Mesenchymal stem cell (in vitro differentiated cells and primary cell): ENCODE measurements around the gene FMNL1.
A peak's percentile ranks its signal among the peaks of the same experiment; 100 is the strongest.

Source experiments
- DNase-seq: peaks from one replicate; pipeline ENCODE4 v3.0.0-alpha.2; 2013
- H2AFZ ChIP-seq: one replicate; pipeline ENCODE4 v1.6.1; 2013; ENCODE audit warnings: low read depth, mild to moderate bottlenecking, control low read depth, inconsistent platforms, low read length, moderate library complexity
- H2AK5ac ChIP-seq: 2 replicates; pipeline ENCODE4 v1.6.1; 2013; ENCODE audit warnings: low read length, moderate library complexity, mild to moderate bottlenecking, inconsistent platforms; ENCODE audit not compliant: severe bottlenecking
- H2BK120ac ChIP-seq: one replicate; pipeline ENCODE4 v1.6.1; 2013; ENCODE audit warnings: low read depth, mild to moderate bottlenecking, inconsistent platforms, low read length, moderate library complexity
- H2BK12ac ChIP-seq, 2 experiments: one replicate each; pipeline ENCODE4 v1.6.1; 2013; ENCODE audit warnings: inconsistent platforms in 2 of 2, low read length in 2 of 2, mild to moderate bottlenecking in 2 of 2, moderate library complexity in 2 of 2, control low read depth in 1 of 2
- H2BK15ac ChIP-seq: one replicate; pipeline ENCODE4 v1.6.1; 2013; ENCODE audit warnings: mild to moderate bottlenecking, low read depth, inconsistent platforms; ENCODE audit not compliant: poor library complexity, severe bottlenecking
- H2BK5ac ChIP-seq: 2 replicates; pipeline ENCODE4 v1.6.1; 2013; ENCODE audit warnings: low read depth, mild to moderate bottlenecking, low read length, control low read depth, inconsistent platforms; ENCODE audit not compliant: poor library complexity, severe bottlenecking
- H3K14ac ChIP-seq, 2 experiments: one replicate each; pipeline ENCODE4 v1.6.1; 2013; ENCODE audit warnings: inconsistent platforms in 2 of 2, low read length in 2 of 2, control low read depth in 1 of 2, mild to moderate bottlenecking in 1 of 2, moderate library complexity in 1 of 2
- H3K18ac ChIP-seq, 2 experiments: one replicate each; pipeline ENCODE4 v1.6.1; 2013; ENCODE audit warnings: inconsistent platforms in 2 of 2, low read length in 2 of 2, control low read depth in 1 of 2, low read depth in 1 of 2, mild to moderate bottlenecking in 1 of 2
- H3K23ac ChIP-seq, 2 experiments: one replicate each; pipeline ENCODE4 v1.6.1; 2013; ENCODE audit warnings: inconsistent platforms in 2 of 2, low read length in 2 of 2, mild to moderate bottlenecking in 2 of 2, moderate library complexity in 2 of 2, control low read depth in 1 of 2
- H3K27ac ChIP-seq: 2 replicates; pipeline ENCODE4 v1.5.1; 2013; ENCODE audit warnings: mild to moderate bottlenecking, moderate library complexity, low read length, control low read depth, inconsistent platforms; ENCODE audit not compliant: poor library complexity, severe bottlenecking
- H3K27me3 ChIP-seq, 2 experiments: 2 replicates each; pipeline versions ENCODE4 v1.6.1 to v1.7.0; 2013; ENCODE audit warnings: low read length in 2 of 2, mild to moderate bottlenecking in 2 of 2, moderate library complexity in 2 of 2, control low read depth in 1 of 2, inconsistent platforms in 1 of 2; ENCODE audit not compliant: control insufficient read depth in 1 of 2, insufficient read depth in 1 of 2
- H3K36me3 ChIP-seq, 2 experiments: 2 replicates each; pipeline versions ENCODE4 v1.6.1 to v1.7.0; 2013; ENCODE audit warnings: low read length in 2 of 2, control low read depth in 1 of 2, inconsistent platforms in 1 of 2, low read depth in 1 of 2, mild to moderate bottlenecking in 1 of 2; ENCODE audit not compliant: insufficient read depth in 2 of 2, control insufficient read depth in 1 of 2
- H3K4ac ChIP-seq, 2 experiments: one replicate each; pipeline ENCODE4 v1.6.1; 2013; ENCODE audit warnings: inconsistent platforms in 2 of 2, low read length in 2 of 2, mild to moderate bottlenecking in 2 of 2, moderate library complexity in 2 of 2, control low read depth in 1 of 2, low read depth in 1 of 2
- H3K4me1 ChIP-seq: 2 replicates; pipeline ENCODE4 v1.6.1; 2013; ENCODE audit warnings: low read depth, low read length, control low read depth; ENCODE audit not compliant: control insufficient read depth, insufficient read depth
- H3K4me2 ChIP-seq: 2 replicates; pipeline ENCODE4 v1.6.1; 2013; ENCODE audit warnings: low read length, mild to moderate bottlenecking, inconsistent platforms; ENCODE audit not compliant: poor library complexity, severe bottlenecking
- H3K4me3 ChIP-seq, 2 experiments: 2 replicates each; pipeline versions ENCODE4 v1.5.1 to v1.7.0; 2013; ENCODE audit warnings: low read length in 2 of 2, mild to moderate bottlenecking in 2 of 2, control low read depth in 1 of 2, low read depth in 1 of 2; ENCODE audit not compliant: insufficient read depth in 1 of 2
- H3K79me1 ChIP-seq: replicated peaks from 2 replicates; pipeline ENCODE4 v1.6.1; 2013; ENCODE audit warnings: mild to moderate bottlenecking, control low read depth, low read length, inconsistent platforms; ENCODE audit not compliant: poor library complexity, severe bottlenecking
- H3K9ac ChIP-seq: 2 replicates; pipeline ENCODE4 v1.7.0; 2013; ENCODE audit warnings: mild to moderate bottlenecking, low read length, moderate library complexity
- H3K9me3 ChIP-seq: 2 replicates; pipeline ENCODE4 v1.7.0; 2013; ENCODE audit warnings: mild to moderate bottlenecking, low read length; ENCODE audit not compliant: control insufficient read depth
- H4K8ac ChIP-seq: one replicate; pipeline ENCODE4 v1.6.1; 2013; ENCODE audit warnings: inconsistent platforms, mild to moderate bottlenecking, low read length, moderate library complexity
- H4K91ac ChIP-seq: one replicate; pipeline ENCODE4 v1.6.1; 2013; ENCODE audit warnings: mild to moderate bottlenecking, low read length, inconsistent platforms
- WGBS: methylation state at CpG from one replicate; pipeline ENCODE4 v1.1.7; 2013; ENCODE audit warnings: mixed read lengths; 5-methylcytosine and 5-hydroxymethylcytosine counted together

Gene FMNL1

GRCh38 chr17:45296003-45296832 is 74.5 kb downstream of the FMNL1 start:
- peak; percentile 39 for DNase-seq
- H4K91ac ChIP-seq: no peak overlapping the region
- WGBS: 90% methylated on average over 7 of the region's 7 CpGs

GRCh38 chr17:45296833-45297124 is 75.1 kb downstream of the FMNL1 start:
- 78% methylated on average over 1 of the region's 1 CpG for WGBS
- no peak overlapping the region for H3K23ac ChIP-seq
- no peak overlapping the region for H3K14ac ChIP-seq
- H3K4me3 ChIP-seq: no peak overlapping the region
- no peak overlapping the region for H3K4me2 ChIP-seq
- no peak for DNase-seq
- H2AFZ ChIP-seq: no peak overlapping the region
- no peaks in the 10 kb centered on the region for H3K79me1 ChIP-seq
- peak overlapping the region in 1 of 2 experiments; percentile 47 for H2BK12ac ChIP-seq
- H3K18ac ChIP-seq: no peak overlapping the region
- H3K4me1 ChIP-seq: peaks cover 47% of the 10 kb centered on the region
- H4K8ac ChIP-seq: no peak overlapping the region
- H3K4ac ChIP-seq: no peak overlapping the region
- peak overlapping the region; percentile 29 for H3K27ac ChIP-seq
- no peak overlapping the region for H3K9ac ChIP-seq
- H2BK5ac ChIP-seq: no peak overlapping the region
- H4K91ac ChIP-seq: no peak overlapping the region
- no peaks in the 10 kb centered on the region for H3K27me3 ChIP-seq
- H2BK120ac ChIP-seq: peak overlapping the region; percentile 54
- H2BK15ac ChIP-seq: no peak overlapping the region
- H2AK5ac ChIP-seq: peak overlapping the region; percentile 84
- H3K9me3 ChIP-seq: no peaks in the 10 kb centered on the region
- peaks cover 0 to 23% of the 10 kb centered on the region in 2 experiments for H3K36me3 ChIP-seq

More at GRCh38 chr17:45296003-45296832, 74.5 kb downstream of the FMNL1 start:
- Histone ChIP-seq H2BK12ac (peak overlapping the region; percentile 18 to 54), H3K36me3 (peaks cover 0 to 24% of the 10 kb centered on the region in 2 experiments), H3K4me3 (no peak overlapping the region), H2BK15ac (no peak overlapping the region), H2BK120ac (peak overlapping the region; percentile 54), H3K9me3 (no peaks in the 10 kb centered on the region), H3K23ac (peak overlapping the region in 1 of 2 experiments; percentile 29), H3K4me2 (no peak overlapping the region), H3K27ac (peak overlapping the region; percentile 29), H3K27me3 (no peaks in the 10 kb centered on the region), H2AK5ac (peak overlapping the region; percentile 84), H2AFZ (no peak overlapping the region), H2BK5ac (no peak overlapping the region), H3K18ac (peak overlapping the region; percentile 21 to 50), H4K8ac (no peak overlapping the region), H3K14ac (no peak overlapping the region), H3K4me1 (peaks cover 47% of the 10 kb centered on the region), H3K4ac (no peak overlapping the region), H3K9ac (no peak overlapping the region), H3K79me1 (no peaks in the 10 kb centered on the region)
